A673 (cell line): ENCODE data around the gene TBC1D4. TPM values are rescaled to one million over a fixed set of nuclear protein-coding genes. Genes with fewer than 3 reads are reported as not detected.
A peak's percentile ranks its signal among the peaks of the same experiment; 100 is the strongest.

Source experiments
- BruUV-seq: library from RNA; stranded (reverse); fragments of 400-500 nt; replicated peaks from 2 replicates; lab custom pipeline; 2021; lab: Mats Ljungman, UMichigan
- CTCF ChIA-PET: fragments of 300-600 bp; sonication (Branson Sonifier 250); formaldehyde crosslinking; loops from one replicate; lab custom pipeline; 2022; ENCODE audit warnings: antibody characterized with exemption; lab: Charles Lee
- POLR2A ChIA-PET: fragments of 300-600 bp; sonication (Branson Sonifier 250); formaldehyde crosslinking; loops from one replicate; lab custom pipeline; 2022; ENCODE audit warnings: antibody characterized with exemption; ENCODE audit not compliant: low non-redundant PET; lab: Charles Lee
- DNase-seq: peaks from one replicate; pipeline ENCODE4 v3.0.0-alpha.2; 2015; ENCODE audit warnings: low spot score
- H3K27ac ChIP-seq: fragments of 200-600 bp; sonication (generic); 2 replicates; pipeline ENCODE4 v1.5.1; 2016; ENCODE audit warnings: mixed run types, low read depth, mild to moderate bottlenecking, mixed read lengths, antibody characterized with exemption, low read length; ENCODE audit not compliant: poor library complexity, severe bottlenecking
- H3K27me3 ChIP-seq: fragments of 200-600 bp; sonication (generic); replicated peaks from 2 replicates; pipeline ENCODE4 v1.6.1; 2017; ENCODE audit warnings: mixed run types, low read depth, mild to moderate bottlenecking, mixed read lengths, antibody characterized with exemption, low read length; ENCODE audit not compliant: insufficient read depth, poor library complexity
- H3K36me3 ChIP-seq: fragments of 200-600 bp; sonication (generic); 2 replicates; pipeline ENCODE4 v1.6.1; 2016; ENCODE audit warnings: mixed run types, mild to moderate bottlenecking, mixed read lengths, antibody characterized with exemption, low read length; ENCODE audit not compliant: insufficient read depth, poor library complexity, severe bottlenecking
- H3K4me1 ChIP-seq: fragments of 200-600 bp; sonication (generic); 2 replicates; pipeline ENCODE4 v1.6.1; 2017; ENCODE audit warnings: mixed run types, mild to moderate bottlenecking, mixed read lengths, antibody characterized with exemption, low read length; ENCODE audit not compliant: insufficient read depth, poor library complexity, severe bottlenecking
- H3K4me3 ChIP-seq: fragments of 200-600 bp; sonication (generic); 2 replicates; pipeline ENCODE4 v1.5.1; 2016; ENCODE audit warnings: low read depth, mixed run types, mild to moderate bottlenecking, mixed read lengths, low read length; ENCODE audit not compliant: poor library complexity, severe bottlenecking
- H3K9me3 ChIP-seq: fragments of 200-600 bp; sonication (generic); 2 replicates; pipeline ENCODE4 v1.6.1; 2016; ENCODE audit warnings: mixed run types, low read depth, mild to moderate bottlenecking, mixed read lengths, antibody characterized with exemption, low read length; ENCODE audit not compliant: poor library complexity, severe bottlenecking
- CTCF ChIP-seq: fragments of 300-800, 200-600 bp; sonication (generic); conservative IDR thresholded peaks from 2 replicates; pipeline ENCODE4 v1.5.1; 2017; ENCODE audit warnings: low read depth, mild to moderate bottlenecking, antibody characterized with exemption, low read length, moderate library complexity, mixed read lengths
- EZH2 ChIP-seq: fragments of 200-600 bp; sonication (generic); IDR thresholded peaks from 2 replicates; pipeline ENCODE4 v1.6.1; 2017; ENCODE audit warnings: borderline replicate concordance, low read depth, mild to moderate bottlenecking, mixed read lengths, antibody characterized with exemption, low read length; ENCODE audit not compliant: poor library complexity, severe bottlenecking
- intact Hi-C: fragments of 100-400 bp; cut with micrococcal nuclease; formaldehyde crosslinking; loops from one replicate; pipeline ENCODE4 v1.10.0; 2022; ENCODE audit not compliant: unreplicated experiment
- total RNA-seq: library from RNA; stranded (reverse); gene quantifications from 2 replicates; pipeline ENCODE4 v1.2.3, GENCODE V29; 2021

The TBC1D4 gene
- total RNA-seq, 1 experiment from 2014 or later = 9.8 TPM

GRCh38 chr13:75486146-75487062 lies 4.4 kb upstream of the TBC1D4 start:
- no TSS peak for BruUV-seq
- no peak overlapping the region for H3K4me3 ChIP-seq
- H3K4me1 ChIP-seq = no peaks in the 10 kb centered on the region
- DNase-seq = no peak
- no peak for TF ChIP-seq EZH2
- no peak for TF ChIP-seq CTCF
- ChIA-PET POLR2A (no interaction called here), CTCF (no interaction called here)
- no peak overlapping the region for H3K27ac ChIP-seq
- no peaks in the 10 kb centered on the region for H3K36me3 ChIP-seq
- intact Hi-C loops = no loop called here
- peaks cover 3% of the 10 kb centered on the region for H3K27me3 ChIP-seq
- no peaks in the 10 kb centered on the region for H3K9me3 ChIP-seq

GRCh38 chr13:75485286-75486062 lies 3.5 kb upstream of the TBC1D4 start:
- H3K9me3 ChIP-seq = no peaks in the 10 kb centered on the region
- H3K4me3 ChIP-seq = no peak overlapping the region
- CTCF ChIA-PET = no interaction called here
- no peak overlapping the region for H3K27ac ChIP-seq
- H3K4me1 ChIP-seq = no peaks in the 10 kb centered on the region
- peaks cover 9% of the 10 kb centered on the region for H3K27me3 ChIP-seq
- intact Hi-C loops = no loop called here
- BruUV-seq = no TSS peak
- H3K36me3 ChIP-seq = no peaks in the 10 kb centered on the region
- DNase-seq = no peak
- TF ChIP-seq CTCF (no peak), EZH2 (no peak)
- POLR2A ChIA-PET = no interaction called here

GRCh38 chr13:75482820-75483079 lies 781 bp upstream of the TBC1D4 start:
- no peak for TF ChIP-seq CTCF
- no peak for TF ChIP-seq EZH2
- POLR2A ChIA-PET = no interaction called here
- no TSS peak for BruUV-seq
- Histone ChIP-seq H3K27ac (no peak overlapping the region), H3K9me3 (no peaks in the 10 kb centered on the region), H3K4me1 (no peaks in the 10 kb centered on the region), H3K27me3 (peaks cover 32% of the 10 kb centered on the region), H3K4me3 (peak overlapping the region; percentile 83), H3K36me3 (no peaks in the 10 kb centered on the region)
- no peak for DNase-seq
- intact Hi-C loops = loop anchor here (1.0 to 5.0 kb wide), 2 partner anchors 67 to 110 kb away; partner anchors contain the start of gene UCHL3
- CTCF ChIA-PET = no interaction called here
